K562 (cell line): ENCODE data around the gene THBS2. TPM values are rescaled to one million over a fixed set of nuclear protein-coding genes. Genes with fewer than 3 reads are reported as not detected.

Experiments used
- ATAC-seq: fragments of 200-7000 bp; cut with Tn5 transposase; 3 replicates; pipeline ENCODE4 v1.9.1; 2020; ENCODE audit warnings: moderate library complexity
- BruUV-seq: library from RNA; stranded (reverse); fragments of 400-500 nt; replicated peaks from 2 replicates; lab custom pipeline; 2021; lab: Mats Ljungman, UMichigan
- CTCF ChIA-PET: fragments of 300-600 bp; formaldehyde crosslinking; extraction: SDS; loops from one replicate; lab custom pipeline; 2021; ENCODE audit warnings: low intra/inter-chr PET ratio; lab: Yijun Ruan, JAX
- POLR2A ChIA-PET: fragments of 300-600, 350-650 bp; sonication (Branson Sonifier 250); formaldehyde crosslinking; extraction: SDS; loops from one replicate; lab custom pipeline; 2021; ENCODE audit warnings: antibody characterized with exemption, inconsistent platforms; lab: Yijun Ruan, JAX
- DNase-seq, 4 experiments: peaks; one replicate each; pipeline versions ENCODE4 v3.0.0 to v3.0.0-alpha.2; 2011 to 2018; ENCODE audit warnings: low spot score in 3 of 4, mixed read lengths in 3 of 4; ENCODE audit errors: extremely low read depth in 1 of 4
- FAIRE-seq: peaks from 2 replicates; lab custom pipeline; 2011; peaks lifted over from hg19 to GRCh38; lab: Jason Lieb, UNC
- H2AFZ ChIP-seq: 2 replicates; pipeline ENCODE4 v1.6.0; 2011; ENCODE audit warnings: low read depth, low read length, control low read depth, inconsistent platforms
- H3K27ac ChIP-seq: fragments of 200-600 bp; 3 replicates; pipeline ENCODE4 v1.8.0; 2011; ENCODE audit warnings: low read depth, mild to moderate bottlenecking, control low read depth, inconsistent platforms, low read length, moderate library complexity, mixed read lengths; ENCODE audit errors: extremely low read depth
- H3K27me3 ChIP-seq, 2 experiments: fragments of 300-600 bp in 1 of 2; 2 replicates in 1 of 2; 3 replicates in 1 of 2; pipeline versions ENCODE4 v1.6.0 to v1.8.0; 2011; ENCODE audit warnings: inconsistent platforms in 2 of 2, low read length in 2 of 2, mild to moderate bottlenecking in 1 of 2, mixed read lengths in 1 of 2, moderate library complexity in 1 of 2; ENCODE audit not compliant: control insufficient read depth in 2 of 2, insufficient read depth in 2 of 2
- H3K36me3 ChIP-seq: fragments of 300-600 bp; 3 replicates; pipeline ENCODE4 v1.8.0; 2011; ENCODE audit warnings: mild to moderate bottlenecking, low read length, inconsistent platforms; ENCODE audit not compliant: control insufficient read depth, insufficient read depth
- H3K4me1 ChIP-seq, 2 experiments: fragments of 200-600 bp in 1 of 2; replicated peaks in 1 of 2; 2 replicates in 1 of 2; 3 replicates in 1 of 2; pipeline versions ENCODE4 v1.5.1 to v1.8.0; 2011; ENCODE audit warnings: inconsistent platforms in 2 of 2, low read length in 2 of 2, mild to moderate bottlenecking in 1 of 2, mixed read lengths in 1 of 2, moderate library complexity in 1 of 2; ENCODE audit not compliant: control insufficient read depth in 2 of 2, insufficient read depth in 2 of 2
- H3K4me2 ChIP-seq: 2 replicates; pipeline ENCODE4 v1.6.1; 2011; ENCODE audit warnings: low read length, control low read depth, inconsistent platforms, mixed read lengths; ENCODE audit not compliant: insufficient read depth
- H3K4me3 ChIP-seq: fragments of 200-600 bp; sonication (generic), shearing (Covaris generic); 2 replicates; pipeline ENCODE4 v1.5.1; 2016; ENCODE audit warnings: control low read depth, inconsistent platforms
- H3K79me2 ChIP-seq: fragments of 200-600 bp; 3 replicates; pipeline ENCODE4 v1.8.0; 2011; ENCODE audit warnings: low read length, inconsistent platforms; ENCODE audit not compliant: control insufficient read depth, insufficient read depth
- H3K9ac ChIP-seq, 2 experiments: 2 replicates each; pipeline versions ENCODE4 v1.6.0 to v1.6.1; 2011; ENCODE audit warnings: low read depth in 2 of 2, low read length in 2 of 2, control low read depth in 1 of 2, inconsistent platforms in 1 of 2, mild to moderate bottlenecking in 1 of 2, mixed read lengths in 1 of 2; ENCODE audit not compliant: insufficient read depth in 1 of 2
- H3K9me1 ChIP-seq: one replicate; pipeline ENCODE4 v1.6.0; 2011; ENCODE audit warnings: inconsistent platforms, mild to moderate bottlenecking, low read length, moderate library complexity; ENCODE audit not compliant: control insufficient read depth, insufficient read depth
- H3K9me3 ChIP-seq: replicated peaks from 2 replicates; pipeline ENCODE4 v1.5.1; 2011; ENCODE audit warnings: low read depth, low read length, inconsistent platforms; ENCODE audit not compliant: control insufficient read depth, insufficient read depth
- H4K20me1 ChIP-seq: replicated peaks from 2 replicates; pipeline ENCODE4 v1.6.1; 2011; ENCODE audit warnings: low read length, inconsistent platforms, mixed read lengths; ENCODE audit not compliant: control insufficient read depth, insufficient read depth
- CLOCK ChIP-seq: fragments of 250-450 bp; sonication (Bioruptor Pico); IDR thresholded peaks from 2 replicates; pipeline ENCODE4 v1.4.0; 2020; ENCODE audit warnings: mild to moderate bottlenecking, moderate library complexity, borderline replicate concordance
- CSDE1 ChIP-seq, 2 experiments: fragments of 450-650 bp; IDR thresholded peaks; 2 replicates each; pipeline ENCODE4 v1.6.1; 2016; ENCODE audit warnings: mild to moderate bottlenecking in 1 of 2
- ELK3 ChIP-seq: fragments of 450-650 bp; formaldehyde crosslinking; IDR thresholded peaks from 2 replicates; pipeline ENCODE4 v1.4.0; 2020; ENCODE audit warnings: mild to moderate bottlenecking
- SAP30 ChIP-seq: fragments of 200-600 bp; sonication (generic); IDR thresholded peaks from 2 replicates; pipeline ENCODE4 v1.6.1; 2012; ENCODE audit warnings: borderline replicate concordance, low read depth, mild to moderate bottlenecking, moderate library complexity, low read length, control low read depth, inconsistent platforms; ENCODE audit not compliant: insufficient read depth, poor library complexity, severe bottlenecking
- USF2 ChIP-seq: sonication (generic); formaldehyde crosslinking; IDR thresholded peaks from 2 replicates; pipeline ENCODE4 v1.5.0; 2020; ENCODE audit warnings: missing genetic modification reagents
- ZNF274 ChIP-seq: IDR thresholded peaks from 2 replicates; pipeline ENCODE4 v1.6.1; 2011; ENCODE audit warnings: low read depth, mild to moderate bottlenecking, low read length, moderate library complexity, borderline replicate concordance
- WGBS: fragments of 100-300 bp; shearing (Covaris generic); methylation state at CpG from one replicate; pipeline ENCODE4 v1.1.6; 2016; ENCODE audit warnings: low coverage, mixed read lengths; ENCODE audit not compliant: insufficient coverage; ENCODE audit errors: missing lambda C conversion rate; 5-methylcytosine and 5-hydroxymethylcytosine counted together
- in situ Hi-C: fragments of 300-500 bp; cut with MboI; formaldehyde crosslinking; loops from 4 replicates; pipeline ENCODE4 v1.15.0; 2018; ENCODE audit warnings: inconsistent platforms, mixed read lengths
- intact Hi-C: fragments of 100-400 bp; cut with micrococcal nuclease; formaldehyde crosslinking; loops from 2 replicates; pipeline ENCODE4 v1.14.2; 2022
- polyA plus RNA-seq, 8 experiments: library from polyadenylated mRNA; depleted of rRNA in 4 of 8; stranded (reverse) in 5 of 8; unstranded in 3 of 8; fragments of >200 nt; fragmentation: Nextera tagmentation in 2 of 8; fragmentation: Illumina TruSeq in 1 of 8; extraction: Ambion mirVana in 2 of 8; extraction: Trizol in 1 of 8; gene quantifications; 2 replicates each; pipeline versions ENCODE4 v1.2.1 to v1.2.3, GENCODE V29; 2011 to 2014; ENCODE audit warnings: inconsistent platforms in 1 of 8, missing spikeins in 1 of 8
- total RNA-seq, 7 experiments: library from RNA; depleted of rRNA in 6 of 7; stranded (reverse); fragments of >200 nt in 6 of 7; fragmentation: Illumina TruSeq in 2 of 7; extraction: Trizol in 2 of 7; gene quantifications; 2 replicates each; pipeline versions ENCODE4 v1.2.1 to v1.2.3, GENCODE V29; 2011 to 2021; ENCODE audit warnings: low replicate concordance in 1 of 7
- TF ChIP-seq, protein P1 (sequence below): sonication (generic); formaldehyde crosslinking; IDR thresholded peaks from 2 replicates; pipeline ENCODE4 v1.4.0; 2020; ENCODE audit warnings: mild to moderate bottlenecking, missing genetic modification reagents

THBS2 gene
- total and polyA plus RNA-seq, 9 of the 15 experiments (the other 6 are each of a cell fraction or from before 2014, with no cell fraction given) = 0.03 to 0.11 (median 0.03) TPM; not detected in 6

DNA sequence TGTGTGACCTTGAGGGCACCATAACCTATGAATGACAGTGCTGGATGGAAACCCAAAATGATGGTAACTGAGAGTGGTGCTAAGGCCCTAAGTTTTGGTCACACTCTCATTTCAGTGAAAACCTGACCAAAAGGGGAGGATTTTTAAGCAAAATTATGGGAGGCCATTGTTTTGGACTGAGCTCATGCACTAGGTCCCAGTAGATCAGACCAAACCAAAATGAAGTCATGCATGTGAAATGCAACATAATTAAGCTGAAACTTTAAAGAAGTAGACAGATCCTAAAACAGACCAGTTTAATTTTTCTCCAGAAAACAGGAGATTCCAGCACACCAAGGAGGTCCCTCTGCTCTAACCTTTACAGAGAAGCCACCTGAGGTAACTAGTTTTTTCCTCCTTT lies 24.0 kb upstream of the THBS2 start:
- TF ChIP-seq CSDE1 (IDR thresholded peaks at IDR 0.05) = no peak
- TF ChIP-seq, protein P1, sequence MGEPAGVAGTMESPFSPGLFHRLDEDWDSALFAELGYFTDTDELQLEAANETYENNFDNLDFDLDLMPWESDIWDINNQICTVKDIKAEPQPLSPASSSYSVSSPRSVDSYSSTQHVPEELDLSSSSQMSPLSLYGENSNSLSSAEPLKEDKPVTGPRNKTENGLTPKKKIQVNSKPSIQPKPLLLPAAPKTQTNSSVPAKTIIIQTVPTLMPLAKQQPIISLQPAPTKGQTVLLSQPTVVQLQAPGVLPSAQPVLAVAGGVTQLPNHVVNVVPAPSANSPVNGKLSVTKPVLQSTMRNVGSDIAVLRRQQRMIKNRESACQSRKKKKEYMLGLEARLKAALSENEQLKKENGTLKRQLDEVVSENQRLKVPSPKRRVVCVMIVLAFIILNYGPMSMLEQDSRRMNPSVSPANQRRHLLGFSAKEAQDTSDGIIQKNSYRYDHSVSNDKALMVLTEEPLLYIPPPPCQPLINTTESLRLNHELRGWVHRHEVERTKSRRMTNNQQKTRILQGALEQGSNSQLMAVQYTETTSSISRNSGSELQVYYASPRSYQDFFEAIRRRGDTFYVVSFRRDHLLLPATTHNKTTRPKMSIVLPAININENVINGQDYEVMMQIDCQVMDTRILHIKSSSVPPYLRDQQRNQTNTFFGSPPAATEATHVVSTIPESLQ (CRISPR knock-in tag) = no peak
- TF ChIP-seq, all 486 proteins: peak for 0
- in situ Hi-C loops (no loop called here), intact Hi-C loops (no loop called here)
- Histone ChIP-seq H3K27me3 (peaks cover 5 to 12% of the 10 kb centered on the region in 2 experiments; a peak in 1 of 5 replicates), H3K9ac (no peak overlapping the region), H3K4me1 (no peaks in the 10 kb centered on the region), H4K20me1 (no peaks in the 10 kb centered on the region), H3K9me1 (no peaks in the 10 kb centered on the region), H3K36me3 (no peaks in the 10 kb centered on the region), H3K9me3 (no peaks in the 10 kb centered on the region), H2AFZ (no peak overlapping the region), H3K79me2 (no peaks in the 10 kb centered on the region), H3K4me2 (no peak overlapping the region), H3K27ac (no peak overlapping the region), H3K4me3 (no peak overlapping the region)
- ATAC-seq (no peak), FAIRE-seq (no peak), DNase-seq (no peak)
- BruUV-seq = no TSS peak
- ChIA-PET POLR2A (no interaction called here), CTCF (no interaction called here)

DNA sequence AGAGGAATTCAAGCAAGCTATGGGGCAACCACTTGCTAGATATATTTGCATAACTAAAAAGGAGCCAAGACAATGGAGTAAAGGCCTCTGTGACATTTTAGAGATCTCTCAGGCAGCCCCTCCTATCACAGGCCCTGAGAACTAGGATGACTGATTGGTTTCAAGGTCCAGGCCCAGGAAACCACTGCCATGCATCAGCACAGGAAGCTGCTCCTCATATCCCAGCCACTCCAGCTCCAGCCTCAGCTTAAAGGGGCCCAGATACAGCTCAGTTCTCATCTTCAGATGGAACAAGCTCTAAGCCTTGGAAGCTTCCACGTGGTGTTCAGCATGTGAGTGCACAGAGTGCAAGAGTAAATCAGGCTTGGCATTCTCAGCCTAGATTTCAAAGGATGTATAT lies 21.1 kb upstream of the THBS2 start:
- Histone ChIP-seq H4K20me1 (no peaks in the 10 kb centered on the region), H3K4me1 (no peaks in the 10 kb centered on the region), H3K4me3 (no peak overlapping the region), H3K9ac (no peak overlapping the region), H3K9me3 (no peaks in the 10 kb centered on the region), H3K36me3 (no peaks in the 10 kb centered on the region), H3K79me2 (no peaks in the 10 kb centered on the region), H3K9me1 (no peaks in the 10 kb centered on the region), H3K27ac (no peak overlapping the region), H2AFZ (no peak overlapping the region), H3K27me3 (peaks cover 0 to 5% of the 10 kb centered on the region in 2 experiments; a peak in 2 of 5 replicates), H3K4me2 (no peak overlapping the region)
- CTCF ChIA-PET = no interaction called here
- POLR2A ChIA-PET = no interaction called here
- in situ Hi-C loops (no loop called here), intact Hi-C loops (no loop called here)
- FAIRE-seq (no peak), ATAC-seq (no peak), DNase-seq (no peak)
- BruUV-seq = no TSS peak
- 0% methylated on average over 1 of the region's 1 CpG for WGBS
- TF ChIP-seq CLOCK (no peak), ELK3 (CRISPR knock-in tag) (no peak), SAP30 (no peak), ZNF274 (no peak), USF2 (CRISPR knock-in tag) (no peak)
